GM18909 (cell line): Measurements from ENCODE around the gene INCA1.

ENCODE experiments used
- ATAC-seq: cut with Tn5 transposase; IDR thresholded peaks from one replicate; pipeline ENCODE4 v1.9.1; 2021; ENCODE audit warnings: mild to moderate bottlenecking; ENCODE audit not compliant: unreplicated experiment, poor library complexity

The INCA1 gene

DNA sequence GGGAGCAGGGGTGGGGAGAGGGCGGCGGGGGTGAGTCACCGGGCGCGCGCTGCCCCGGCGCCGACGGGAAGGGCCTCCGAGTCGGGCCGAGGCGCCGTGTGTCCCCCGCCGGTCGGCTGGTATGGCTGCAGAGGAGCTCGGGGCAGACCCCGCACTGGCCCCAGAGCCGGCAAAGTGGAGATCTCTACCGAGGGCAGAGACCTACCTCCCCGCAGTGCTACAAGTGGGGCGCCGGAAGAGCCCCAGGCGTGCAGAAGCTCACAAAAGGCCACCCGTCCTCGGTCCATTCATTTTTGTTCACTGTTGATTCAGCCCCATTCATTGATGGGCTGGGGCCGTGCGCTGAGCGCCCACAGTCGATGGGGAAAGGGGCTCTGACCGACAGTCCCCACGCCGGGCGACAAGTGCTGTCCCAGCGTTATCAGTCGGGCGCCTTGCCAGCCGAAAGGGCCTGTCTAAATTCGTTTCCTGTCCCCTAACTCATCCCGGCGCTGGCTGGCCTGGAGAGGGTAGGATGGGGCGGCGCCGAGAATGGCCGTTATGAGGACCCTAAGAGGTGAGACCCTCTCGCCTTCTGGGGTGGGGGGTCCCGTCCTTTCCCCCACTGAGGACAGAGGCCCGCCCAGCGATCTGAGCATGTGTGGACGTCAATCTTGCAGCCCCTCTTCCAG lies 47.1 kb downstream of the INCA1 start:
- peak; percentile 7 for ATAC-seq

DNA sequence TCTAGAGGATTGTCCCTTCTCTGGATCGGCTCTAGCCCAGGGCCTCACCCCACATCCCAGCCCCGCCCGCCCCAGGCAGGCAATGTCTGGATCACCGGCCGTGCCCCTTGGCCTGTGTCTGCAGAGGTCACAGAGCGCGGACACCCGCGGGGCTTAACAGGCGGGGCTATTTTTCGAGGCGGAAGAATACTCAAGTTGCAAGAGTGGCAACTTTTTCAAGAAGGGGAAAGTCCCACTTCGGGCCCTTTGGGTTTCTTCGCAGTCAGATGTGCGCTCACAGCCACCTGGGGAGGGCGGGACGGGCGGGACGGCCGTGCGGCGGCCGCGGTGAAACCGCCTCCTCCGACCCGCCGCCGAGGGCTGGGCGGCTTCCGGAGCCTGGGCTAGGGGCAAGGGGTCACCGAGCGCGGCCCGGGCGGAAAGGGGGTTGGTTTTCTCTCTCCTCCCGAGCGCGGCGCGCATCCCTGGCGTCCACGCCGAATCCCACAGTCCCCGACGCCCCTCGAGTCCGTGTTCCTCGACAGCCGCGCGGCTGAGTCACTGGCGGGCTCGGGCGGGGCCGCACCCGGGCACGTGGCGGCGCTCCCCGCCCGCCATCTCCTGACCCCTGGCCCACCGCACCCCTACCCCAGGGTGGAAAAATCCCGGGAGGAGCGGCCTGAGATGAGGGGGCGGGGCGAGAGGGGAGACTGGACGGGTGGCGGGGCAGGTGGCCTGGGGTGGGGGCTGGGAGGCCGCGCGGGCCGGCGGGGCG lies 47.8 kb downstream of the INCA1 start:
- ATAC-seq, result peak; percentile 39

DNA sequence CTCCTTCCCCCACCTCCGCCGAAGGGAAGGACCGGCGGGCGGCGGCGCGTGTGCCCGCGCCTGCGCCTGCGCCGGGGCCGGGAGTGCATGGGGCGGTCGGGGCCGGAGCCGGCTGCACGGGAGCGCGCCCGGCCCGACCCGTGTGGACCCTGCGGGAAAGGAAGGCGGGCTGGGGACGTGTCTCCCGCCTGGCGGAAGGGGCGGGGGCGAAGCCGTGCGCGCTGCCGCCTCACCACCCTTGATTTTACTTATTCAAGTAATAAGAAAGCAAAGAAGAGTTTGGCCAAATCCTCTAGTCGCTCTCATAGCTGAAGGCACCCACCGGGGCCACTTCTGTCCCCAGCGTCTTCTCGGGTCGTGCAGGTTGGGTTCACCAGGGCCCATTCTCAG lies 48.4 kb downstream of the INCA1 start:
- ATAC-seq, result peak; percentile 37

DNA sequence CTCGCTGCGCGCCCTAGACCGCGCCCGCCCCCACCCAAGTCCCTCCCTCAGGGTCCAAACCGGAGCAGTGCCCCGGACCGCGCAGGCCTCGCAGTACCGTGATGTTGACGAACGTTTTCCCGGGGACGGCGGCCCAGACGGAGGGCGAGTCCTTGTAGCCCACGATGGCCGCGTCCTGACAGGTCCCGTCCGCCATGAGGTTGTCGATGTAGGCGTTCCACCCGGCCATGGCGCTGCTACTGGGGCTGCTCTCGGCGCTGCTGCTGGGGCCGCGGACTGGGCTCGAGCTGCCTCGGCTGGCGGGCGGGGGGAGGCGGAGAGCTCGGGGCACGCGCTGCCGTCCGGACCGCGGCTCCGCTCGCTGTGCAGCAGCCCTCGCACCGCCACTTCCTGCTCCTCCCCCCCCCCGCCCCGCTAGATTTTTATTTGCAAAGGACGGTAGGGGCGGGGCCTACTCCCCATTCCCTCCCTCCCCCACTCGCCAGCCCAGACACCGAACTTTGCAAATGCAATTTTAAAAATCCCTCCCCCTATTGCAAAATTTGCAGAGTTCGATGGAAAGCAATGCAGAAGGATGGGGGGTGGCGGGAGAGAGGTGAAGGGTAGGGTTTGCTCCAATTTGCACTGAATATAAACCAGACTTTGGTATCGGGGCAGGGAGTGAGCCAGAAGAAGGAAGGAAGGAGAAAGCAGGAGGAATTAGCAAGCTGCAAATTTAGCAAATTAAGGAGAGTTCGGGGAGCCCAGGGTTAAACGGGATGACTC lies 49.0 kb downstream of the INCA1 start, which contains the start of gene PFN1:
TSS of gene PFN1 (minus strand) at position 365 of the 765 bp plus-strand sequence. CDS start at position 229, 136 bp downstream.
- peak; percentile 23 for ATAC-seq

DNA sequence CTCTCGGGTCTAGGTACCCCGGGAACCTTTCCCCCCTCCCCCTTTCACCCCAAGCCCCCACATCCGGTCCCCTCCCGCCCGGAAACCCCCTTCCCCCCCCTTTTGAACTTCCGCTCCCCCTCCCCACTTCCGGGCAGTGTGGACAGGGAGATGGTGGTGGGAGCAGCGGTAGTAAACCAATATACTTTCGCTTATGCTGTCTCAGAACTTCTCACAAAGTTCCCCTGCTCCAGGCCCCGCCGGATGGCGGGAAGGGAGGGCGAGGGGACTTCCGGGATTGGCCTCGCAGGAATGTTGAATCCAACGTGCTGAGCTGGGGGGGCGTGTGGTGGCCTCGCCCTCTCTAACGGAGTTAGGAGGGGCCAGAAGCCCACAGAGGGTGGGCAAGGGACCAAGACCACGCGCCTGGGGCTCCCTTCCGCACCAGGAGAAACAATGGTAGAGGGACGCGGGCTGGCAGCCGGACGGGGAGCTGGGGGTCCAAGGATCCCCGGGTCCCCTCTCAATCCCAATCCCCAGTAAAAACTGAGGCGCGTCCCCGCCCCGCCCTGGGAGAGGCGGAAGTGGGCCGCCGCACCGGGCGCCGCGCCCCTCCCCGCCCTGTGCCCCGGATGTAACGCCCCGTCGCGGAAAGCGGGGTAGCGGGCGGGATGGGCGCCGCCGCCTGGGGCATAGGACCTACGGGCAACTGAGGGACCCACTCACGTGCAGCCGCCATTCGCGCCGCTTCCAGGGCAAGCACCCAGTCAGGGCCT lies 49.7 kb downstream of the INCA1 start:
- peak; percentile 17 for ATAC-seq

DNA sequence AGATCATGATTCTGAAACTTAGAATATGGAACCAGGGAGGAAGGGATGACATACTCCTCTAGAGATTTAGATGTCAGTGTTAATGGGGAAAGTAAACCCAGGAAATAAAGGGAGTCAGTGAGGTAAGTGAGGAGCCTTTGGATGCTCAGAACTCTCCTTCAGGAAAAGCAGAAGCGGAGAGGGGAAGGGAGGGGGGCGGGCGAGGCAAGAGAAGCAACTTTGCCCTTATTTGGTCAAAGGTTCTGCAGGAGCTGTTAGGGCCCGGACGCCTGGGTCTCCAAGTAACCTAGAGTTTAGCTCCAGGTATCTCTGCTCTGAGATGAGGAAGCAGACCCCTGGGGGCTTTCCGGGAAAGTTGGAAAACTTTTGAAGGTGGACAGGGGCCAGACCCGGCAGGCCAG lies 50.3 kb downstream of the INCA1 start:
- no peak for ATAC-seq

DNA sequence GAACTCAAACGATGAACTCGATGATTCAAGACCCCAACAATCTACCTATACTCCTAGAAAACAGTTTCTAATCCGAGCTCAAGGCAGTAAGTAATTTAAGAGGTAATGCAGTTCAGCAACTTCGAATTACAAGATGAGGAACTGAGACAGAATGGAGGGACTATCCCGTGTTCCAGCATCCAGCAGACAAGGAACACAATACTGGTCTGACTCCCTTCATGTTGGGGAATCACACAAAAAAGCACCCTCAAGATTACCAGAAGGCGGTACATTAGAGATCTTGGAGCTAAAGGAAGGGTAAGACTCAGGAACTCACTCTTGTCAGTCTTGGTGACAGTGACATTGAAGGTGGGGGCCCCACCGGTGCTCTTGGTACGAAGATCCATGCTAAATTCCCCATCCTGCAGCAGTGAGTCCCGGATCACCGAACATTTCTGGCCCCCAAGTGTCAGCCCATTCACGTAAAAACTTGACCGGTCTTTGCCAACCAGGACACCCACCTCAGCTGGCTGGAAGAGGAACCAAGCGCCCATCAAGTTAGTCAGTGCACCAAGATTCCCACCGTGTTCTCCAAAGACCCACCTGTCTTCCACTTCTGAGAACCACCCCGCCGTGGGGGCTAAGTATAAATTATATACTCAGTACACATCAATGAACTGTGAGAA lies 50.9 kb downstream of the INCA1 start:
- no peak for ATAC-seq

DNA sequence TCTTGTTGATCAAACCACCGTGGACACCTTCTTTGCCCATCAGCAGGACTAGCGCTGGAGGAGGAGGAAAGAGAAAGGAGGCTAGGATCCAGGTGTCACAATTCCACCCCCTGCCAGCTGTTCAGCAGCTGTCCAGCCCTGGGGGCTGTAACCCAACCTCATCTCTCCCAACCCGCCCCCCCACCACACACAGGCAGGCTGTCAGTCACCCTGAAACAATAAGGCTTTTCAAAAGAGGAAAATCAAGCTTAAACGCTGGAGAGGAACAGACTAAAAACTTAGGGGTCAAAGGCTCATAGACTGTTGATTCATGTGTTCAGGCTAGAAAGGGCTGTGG lies 51.4 kb downstream of the INCA1 start:
- no peak for ATAC-seq

DNA sequence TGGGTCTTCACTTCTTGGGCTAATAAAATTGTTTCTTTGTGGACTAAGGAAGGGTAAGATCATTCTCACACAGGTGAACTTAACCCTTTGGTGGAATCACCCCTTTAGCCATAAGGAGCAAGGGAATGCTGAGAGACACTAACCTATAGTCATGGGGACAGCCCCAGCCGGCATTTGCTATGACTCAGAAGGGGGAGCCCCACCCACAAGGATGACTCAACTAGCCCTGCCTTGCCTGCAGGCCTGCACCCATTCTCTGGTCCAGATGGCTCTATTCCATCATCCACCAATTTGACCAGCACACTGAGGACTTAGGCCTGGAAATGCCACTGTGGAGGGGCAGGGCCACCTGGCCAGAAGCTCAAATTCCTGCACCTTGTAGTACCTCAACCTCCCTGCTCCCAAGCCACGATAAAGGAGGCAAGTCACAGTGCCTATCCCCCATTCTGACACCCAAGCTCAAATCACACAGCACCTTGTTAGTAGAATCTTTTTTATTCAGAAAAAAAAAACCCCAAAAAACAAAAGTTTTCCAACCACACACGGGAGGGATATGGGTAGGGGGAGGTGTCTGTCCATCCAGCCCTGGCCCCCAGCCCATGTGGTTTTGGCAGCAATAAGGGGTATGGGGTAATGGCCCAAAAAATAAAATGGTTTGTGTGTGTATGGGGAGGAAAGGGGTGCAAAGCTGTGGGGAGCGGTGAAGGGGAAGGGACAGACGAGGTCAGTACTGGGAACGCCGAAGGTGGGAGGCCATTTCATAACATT lies 52.0 kb downstream of the INCA1 start:
- ATAC-seq, result no peak

DNA sequence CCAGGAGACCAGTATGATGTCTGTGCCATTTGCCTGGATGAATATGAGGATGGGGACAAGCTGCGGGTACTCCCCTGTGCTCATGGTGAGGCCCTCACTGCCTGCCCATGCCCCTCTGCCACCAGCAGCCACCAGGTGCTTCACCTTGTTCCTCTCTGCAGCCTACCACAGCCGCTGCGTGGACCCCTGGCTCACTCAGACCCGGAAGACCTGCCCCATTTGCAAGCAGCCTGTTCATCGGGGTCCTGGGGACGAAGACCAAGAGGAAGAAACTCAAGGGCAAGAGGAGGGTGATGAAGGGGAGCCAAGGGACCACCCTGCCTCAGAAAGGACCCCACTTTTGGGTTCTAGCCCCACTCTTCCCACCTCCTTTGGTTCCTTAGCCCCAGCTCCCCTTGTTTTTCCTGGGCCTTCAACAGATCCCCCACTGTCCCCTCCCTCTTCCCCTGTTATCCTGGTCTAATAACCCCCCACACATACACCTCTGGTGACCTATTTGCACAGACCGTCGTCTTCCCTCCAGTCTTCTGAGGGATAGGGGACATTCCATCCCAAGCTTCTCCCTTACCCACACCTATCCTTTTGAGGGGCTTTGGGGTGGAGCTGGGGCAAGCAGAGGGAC lies 52.7 kb downstream of the INCA1 start:
- no peak for ATAC-seq

DNA sequence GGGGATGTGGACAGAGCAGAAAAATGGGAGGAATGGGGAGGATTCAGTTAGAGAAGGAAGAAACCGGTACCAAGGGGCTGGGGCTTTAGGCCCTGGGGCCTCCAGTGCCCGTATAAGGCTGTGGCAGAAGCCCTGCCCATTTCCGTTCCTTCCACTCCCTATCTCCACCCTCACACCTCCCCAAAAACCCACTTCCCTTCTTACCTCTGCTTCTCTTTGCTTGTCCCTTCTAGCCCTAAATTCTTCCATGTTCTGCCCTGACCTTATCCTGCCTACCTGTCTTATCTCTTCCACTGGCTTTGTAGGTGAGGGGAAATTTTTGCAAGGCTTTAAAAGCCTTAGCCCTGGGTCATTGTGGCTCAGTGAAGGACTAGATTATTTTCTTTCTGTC lies 53.2 kb downstream of the INCA1 start:
- ATAC-seq, result no peak

DNA sequence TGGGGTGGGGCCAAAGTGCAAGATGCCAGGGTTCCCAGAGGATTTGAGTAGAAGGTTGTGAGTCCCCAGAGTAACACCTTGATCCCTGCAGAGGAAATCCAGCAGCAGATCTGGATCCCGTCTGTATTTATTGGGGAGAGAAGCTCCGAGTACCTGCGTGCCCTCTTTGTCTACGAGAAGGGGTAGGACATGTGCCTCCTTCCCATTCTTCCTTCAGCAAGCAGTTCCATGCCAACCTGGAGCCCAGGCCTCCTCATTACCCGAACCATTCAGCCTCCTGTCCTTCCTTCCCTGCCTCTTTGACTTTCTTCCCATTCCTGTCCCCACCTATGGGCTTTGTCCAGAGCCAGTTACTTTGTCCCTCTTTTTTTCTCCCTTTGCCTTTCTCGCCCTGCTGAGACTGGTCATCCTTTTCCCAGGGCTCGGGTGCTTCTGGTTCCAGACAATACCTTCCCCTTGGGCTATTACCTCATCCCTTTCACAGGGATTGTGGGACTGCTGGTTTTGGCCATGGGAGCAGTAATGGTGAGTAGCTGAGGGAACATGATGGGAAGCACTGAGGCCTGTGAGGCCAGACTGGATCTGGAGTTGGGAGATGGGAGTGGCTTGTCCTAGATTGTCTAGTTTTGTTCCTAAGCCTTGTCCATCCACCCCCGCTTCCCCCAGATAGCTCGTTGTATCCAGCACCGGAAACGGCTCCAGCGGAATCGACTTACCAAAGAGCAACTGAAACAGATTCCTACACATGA lies 54.4 kb downstream of the INCA1 start:
- ATAC-seq, result no peak

DNA sequence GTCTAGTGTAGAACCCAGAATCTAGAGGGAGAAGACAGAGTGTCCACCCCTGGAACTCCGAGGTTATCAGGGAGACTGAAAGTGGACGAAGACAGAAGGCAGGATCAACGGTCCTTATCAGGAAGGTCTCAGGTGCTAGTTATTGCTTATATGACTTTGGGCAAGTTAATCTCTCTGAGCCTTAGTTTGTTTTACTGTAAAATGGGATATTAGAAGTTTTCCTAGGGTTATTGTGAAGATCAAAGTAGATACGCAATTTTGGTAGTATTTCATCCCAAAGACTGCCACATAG lies 56.1 kb downstream of the INCA1 start:
- no peak for ATAC-seq

DNA sequence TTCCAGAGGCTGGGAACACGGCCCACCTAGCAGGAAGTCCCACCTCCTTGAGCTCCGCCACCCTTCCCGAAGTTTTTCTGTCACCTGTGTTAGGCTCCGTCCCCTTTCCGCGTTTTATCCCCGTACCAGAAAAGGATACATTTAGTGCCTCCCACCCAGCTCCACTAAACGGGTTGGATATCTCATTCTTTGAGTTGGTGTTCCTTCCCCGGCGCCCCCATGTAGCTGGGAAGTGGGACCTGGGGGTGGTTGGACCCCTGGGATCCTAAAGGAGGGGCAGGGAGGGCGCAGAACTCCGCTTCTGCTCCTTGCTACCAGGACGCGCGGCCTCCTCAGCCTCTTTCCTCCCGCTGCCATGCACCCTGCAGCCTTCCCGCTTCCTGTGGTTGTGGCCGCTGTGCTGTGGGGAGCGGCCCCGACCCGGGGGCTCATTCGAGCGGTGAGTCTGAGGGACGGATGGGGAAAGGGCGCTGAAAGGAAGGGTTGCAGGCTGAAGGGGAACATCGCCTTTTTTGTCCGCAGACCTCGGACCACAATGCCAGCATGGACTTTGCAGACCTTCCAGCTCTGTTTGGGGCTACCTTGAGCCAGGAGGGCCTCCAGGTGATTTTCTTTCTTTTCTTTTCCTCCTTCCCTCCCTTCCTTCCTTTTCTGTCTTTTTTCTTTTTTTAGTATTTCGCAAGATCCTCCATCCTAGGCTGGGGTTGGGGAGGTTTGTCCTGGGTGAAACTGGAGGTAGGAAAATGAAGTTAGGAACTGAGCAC lies 56.6 kb downstream of the INCA1 start:
- no peak for ATAC-seq

DNA sequence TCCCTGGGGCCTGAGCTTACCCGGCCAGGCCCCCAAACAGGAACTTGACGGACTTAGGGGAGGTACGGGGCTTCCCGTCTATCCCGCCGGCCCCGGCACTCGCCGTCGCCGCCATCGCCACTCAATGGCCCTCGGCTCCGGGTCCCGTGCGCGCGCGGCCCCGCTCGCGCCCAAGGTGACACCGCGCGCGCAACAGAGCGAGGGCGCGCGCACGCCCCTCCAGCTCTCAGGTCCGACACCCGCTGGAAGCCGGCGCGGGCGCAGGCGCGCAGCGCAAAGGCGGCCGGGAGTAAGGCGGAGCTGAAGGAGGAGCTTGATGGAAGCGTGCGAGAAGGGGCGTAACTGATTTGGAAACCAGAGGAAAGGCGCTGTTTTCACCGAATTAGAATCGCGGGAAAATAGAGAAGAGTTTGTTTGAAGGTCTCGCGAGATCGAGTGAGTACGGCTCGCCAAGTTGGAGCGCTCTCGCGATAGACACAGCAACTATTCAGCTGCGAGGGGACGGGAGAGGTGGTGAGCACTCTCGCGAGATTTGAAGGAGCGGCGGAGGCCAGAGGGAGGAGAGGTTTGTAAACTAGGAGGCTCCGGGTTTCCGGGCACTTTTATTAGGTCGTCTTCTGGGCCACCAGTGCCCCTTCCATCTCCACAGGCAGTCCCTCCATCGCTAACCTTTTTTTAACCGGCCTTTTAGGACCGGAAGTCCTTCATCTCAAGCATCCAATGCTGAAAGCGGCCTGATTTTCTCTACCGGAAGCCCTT lies 57.3 kb downstream of the INCA1 start, which contains the start of the genes RNF167 and SLC25A11:
TSS of gene RNF167 (plus strand) at position 473 of the 759 bp plus-strand sequence. CDS start 642 bp downstream, outside the sequence.
TSS of gene SLC25A11 (minus strand) at position 251 of the 759 bp plus-strand sequence. CDS start at position 115, 136 bp downstream.
- ATAC-seq, result peak; percentile 80

DNA sequence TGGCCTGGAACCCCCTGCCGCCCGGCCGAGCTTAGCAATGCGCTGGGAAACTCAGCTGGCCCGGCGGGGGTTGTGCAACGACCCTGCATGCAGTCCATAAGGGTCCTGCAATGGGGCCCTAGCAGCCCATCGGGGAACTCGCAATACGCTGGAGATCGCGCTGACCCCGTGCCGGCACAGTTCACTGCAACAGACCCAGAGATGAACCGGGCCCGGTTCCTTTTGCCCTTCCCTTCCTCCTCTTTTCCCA lies 57.9 kb downstream of the INCA1 start:
- peak; percentile 17 for ATAC-seq
